Measurements from ENCODE around the gene VPS54.
"Not testable (repeated sequence)": the region's sequence is repeated elsewhere in the genome, so short reads cannot be mapped to it uniquely, and the experiment has no call there.

VPS54 gene

GRCh38 chr2:63993871-63994270 is 25.4 kb downstream of the VPS54 start:
- H3K4me3 ChIP-seq (ENCODE audit: control insufficient read depth in 1 of 7, extremely low read depth in 1 of 7, insufficient read depth in 4 of 7, low read depth in 2 of 7, low read length in 6 of 7), result no peak overlapping the region
- no peaks in the 10 kb centered on the region for H3K27me3 ChIP-seq (replicated peaks in 2 of 5; ENCODE audit: control insufficient read depth in 4 of 5, insufficient read depth in 5 of 5, low read length in 4 of 5)
- DNase-seq, result no peak
- H3K4me1 ChIP-seq (ENCODE audit: control extremely low read depth in 1 of 4, control insufficient read depth in 4 of 4, insufficient read depth in 4 of 4, low read length in 3 of 4), result no peaks in the 10 kb centered on the region
- ChIA-PET POLR2A (no interaction called here), CTCF (no interaction called here)
- peaks cover 0 to 18% (median 2%) of the 10 kb centered on the region in 4 experiments for H3K36me3 ChIP-seq (ENCODE audit: control insufficient read depth in 4 of 4, insufficient read depth in 4 of 4, low read length in 3 of 4)
- peaks cover 6 to 44% (median 11%) of the 10 kb centered on the region in 5 experiments for H3K9me3 ChIP-seq (ENCODE audit: control extremely low read depth in 1 of 5, control insufficient read depth in 4 of 5, insufficient read depth in 2 of 5, low read depth in 1 of 5, low read length in 4 of 5)
- WGBS (ENCODE audit: insufficient coverage), result 100% methylated on average over 4 of the region's 5 CpGs
- no peak overlapping the region for H3K27ac ChIP-seq (ENCODE audit: insufficient read depth in 1 of 2, low read depth in 1 of 2, low read length in 2 of 2, poor library complexity in 1 of 2, severe bottlenecking in 2 of 2)

- POLR2A ChIA-PET; H3K4me1 ChIP-seq (ENCODE audit: control extremely low read depth in 1 of 4, control insufficient read depth in 4 of 4, insufficient read depth in 4 of 4, low read length in 3 of 4); H3K4me3 ChIP-seq (ENCODE audit: control insufficient read depth in 1 of 7, extremely low read depth in 1 of 7, insufficient read depth in 4 of 7, low read depth in 2 of 7, low read length in 6 of 7); H3K27ac ChIP-seq (ENCODE audit: insufficient read depth in 1 of 2, low read depth in 1 of 2, low read length in 2 of 2, poor library complexity in 1 of 2, severe bottlenecking in 2 of 2); CTCF ChIA-PET; H3K27me3 ChIP-seq (replicated peaks in 2 of 5; ENCODE audit: control insufficient read depth in 4 of 5, insufficient read depth in 5 of 5, low read length in 4 of 5); DNase-seq: not testable (repeated sequence)
- peaks cover 0 to 18% (median 2%) of the 10 kb centered on the region in 4 experiments for H3K36me3 ChIP-seq (ENCODE audit: control insufficient read depth in 4 of 4, insufficient read depth in 4 of 4, low read length in 3 of 4)
- H3K9me3 ChIP-seq (ENCODE audit: control extremely low read depth in 1 of 5, control insufficient read depth in 4 of 5, insufficient read depth in 2 of 5, low read depth in 1 of 5, low read length in 4 of 5), result peaks cover 3 to 39% (median 11%) of the 10 kb centered on the region in 5 experiments
- 98% methylated on average over 7 of the region's 9 CpGs for WGBS (ENCODE audit: insufficient coverage)
Observed at GRCh38 chr2:63993130-63993584, 26.1 kb downstream of the VPS54 start.

GRCh38 chr2:63992061-63992685 is 27.1 kb downstream of the VPS54 start:
- CTCF ChIA-PET, result no interaction called here
- no peak overlapping the region for H3K27ac ChIP-seq (ENCODE audit: insufficient read depth in 1 of 2, low read depth in 1 of 2, low read length in 2 of 2, poor library complexity in 1 of 2, severe bottlenecking in 2 of 2)
- no peak for DNase-seq
- POLR2A ChIA-PET, result no interaction called here
- peaks cover under 1 to 34% (median 10%) of the 10 kb centered on the region in 5 experiments for H3K9me3 ChIP-seq (ENCODE audit: control extremely low read depth in 1 of 5, control insufficient read depth in 4 of 5, insufficient read depth in 2 of 5, low read depth in 1 of 5, low read length in 4 of 5)
- no peaks in the 10 kb centered on the region for H3K27me3 ChIP-seq (replicated peaks in 2 of 5; ENCODE audit: control insufficient read depth in 4 of 5, insufficient read depth in 5 of 5, low read length in 4 of 5)
- H3K4me3 ChIP-seq (ENCODE audit: control insufficient read depth in 1 of 7, extremely low read depth in 1 of 7, insufficient read depth in 4 of 7, low read depth in 2 of 7, low read length in 6 of 7), result no peak overlapping the region
- 86% methylated on average over 5 of the region's 13 CpGs for WGBS (ENCODE audit: insufficient coverage)
- peaks cover 0 to 18% (median 2%) of the 10 kb centered on the region in 4 experiments for H3K36me3 ChIP-seq (ENCODE audit: control insufficient read depth in 4 of 4, insufficient read depth in 4 of 4, low read length in 3 of 4)
- no peaks in the 10 kb centered on the region for H3K4me1 ChIP-seq (ENCODE audit: control extremely low read depth in 1 of 4, control insufficient read depth in 4 of 4, insufficient read depth in 4 of 4, low read length in 3 of 4)

GRCh38 chr2:63991173-63991999 is 27.8 kb downstream of the VPS54 start:
- Histone ChIP-seq H3K9me3 (ENCODE audit: control extremely low read depth in 1 of 5, control insufficient read depth in 4 of 5, insufficient read depth in 2 of 5, low read depth in 1 of 5, low read length in 4 of 5) (peaks cover 0 to 27% (median 6%) of the 10 kb centered on the region in 5 experiments), H3K36me3 (ENCODE audit: control insufficient read depth in 4 of 4, insufficient read depth in 4 of 4, low read length in 3 of 4) (peaks cover 0 to 18% (median 2%) of the 10 kb centered on the region in 4 experiments)
- DNase-seq; H3K27me3 ChIP-seq (replicated peaks in 2 of 5; ENCODE audit: control insufficient read depth in 4 of 5, insufficient read depth in 5 of 5, low read length in 4 of 5); H3K4me3 ChIP-seq (ENCODE audit: control insufficient read depth in 1 of 7, extremely low read depth in 1 of 7, insufficient read depth in 4 of 7, low read depth in 2 of 7, low read length in 6 of 7); POLR2A ChIA-PET; H3K4me1 ChIP-seq (ENCODE audit: control extremely low read depth in 1 of 4, control insufficient read depth in 4 of 4, insufficient read depth in 4 of 4, low read length in 3 of 4); H3K27ac ChIP-seq (ENCODE audit: insufficient read depth in 1 of 2, low read depth in 1 of 2, low read length in 2 of 2, poor library complexity in 1 of 2, severe bottlenecking in 2 of 2): not testable (repeated sequence)
- CTCF ChIA-PET, result interaction anchor here (1.4 kb wide), 1 partner anchor 31 kb away, joined by 3 read pairs; no protein-coding TSS in a partner anchor
- WGBS (ENCODE audit: insufficient coverage), result 97% methylated on average over 9 of the region's 12 CpGs

- no peak for DNase-seq
- peaks cover 0 to 16% (median 2%) of the 10 kb centered on the region in 4 experiments for H3K36me3 ChIP-seq (ENCODE audit: control insufficient read depth in 4 of 4, insufficient read depth in 4 of 4, low read length in 3 of 4)
- H3K27me3 ChIP-seq (replicated peaks in 2 of 5; ENCODE audit: control insufficient read depth in 4 of 5, insufficient read depth in 5 of 5, low read length in 4 of 5), result no peaks in the 10 kb centered on the region
- H3K4me1 ChIP-seq (ENCODE audit: control extremely low read depth in 1 of 4, control insufficient read depth in 4 of 4, insufficient read depth in 4 of 4, low read length in 3 of 4), result no peaks in the 10 kb centered on the region
- WGBS (ENCODE audit: insufficient coverage), result 96% methylated on average over 11 of the region's 12 CpGs
- H3K27ac ChIP-seq (ENCODE audit: insufficient read depth in 1 of 2, low read depth in 1 of 2, low read length in 2 of 2, poor library complexity in 1 of 2, severe bottlenecking in 2 of 2), result no peak overlapping the region
- H3K4me3 ChIP-seq (ENCODE audit: control insufficient read depth in 1 of 7, extremely low read depth in 1 of 7, insufficient read depth in 4 of 7, low read depth in 2 of 7, low read length in 6 of 7), result no peak overlapping the region
- ChIA-PET POLR2A (no interaction called here), CTCF (interaction anchor here (1.4 kb wide), 1 partner anchor 33 kb away, joined by 3 read pairs; no protein-coding TSS in a partner anchor)
- peaks cover 0 to 27% (median 6%) of the 10 kb centered on the region in 5 experiments for H3K9me3 ChIP-seq (ENCODE audit: control extremely low read depth in 1 of 5, control insufficient read depth in 4 of 5, insufficient read depth in 2 of 5, low read depth in 1 of 5, low read length in 4 of 5)
Observed at GRCh38 chr2:63990072-63990471, 29.2 kb downstream of the VPS54 start.

GRCh38 chr2:63988842-63989436 is 30.3 kb downstream of the VPS54 start:
- H3K4me1 ChIP-seq (ENCODE audit: control extremely low read depth in 1 of 4, control insufficient read depth in 4 of 4, insufficient read depth in 4 of 4, low read length in 3 of 4); H3K27ac ChIP-seq (ENCODE audit: insufficient read depth in 1 of 2, low read depth in 1 of 2, low read length in 2 of 2, poor library complexity in 1 of 2, severe bottlenecking in 2 of 2); CTCF ChIA-PET; H3K4me3 ChIP-seq (ENCODE audit: control insufficient read depth in 1 of 7, extremely low read depth in 1 of 7, insufficient read depth in 4 of 7, low read depth in 2 of 7, low read length in 6 of 7); H3K27me3 ChIP-seq (replicated peaks in 2 of 5; ENCODE audit: control insufficient read depth in 4 of 5, insufficient read depth in 5 of 5, low read length in 4 of 5); DNase-seq; POLR2A ChIA-PET: not testable (repeated sequence)
- Histone ChIP-seq H3K36me3 (ENCODE audit: control insufficient read depth in 4 of 4, insufficient read depth in 4 of 4, low read length in 3 of 4) (peaks cover 0 to 13% (median 3%) of the 10 kb centered on the region in 4 experiments), H3K9me3 (ENCODE audit: control extremely low read depth in 1 of 5, control insufficient read depth in 4 of 5, insufficient read depth in 2 of 5, low read depth in 1 of 5, low read length in 4 of 5) (peaks cover 0 to 27% (median 6%) of the 10 kb centered on the region in 5 experiments)
- 97% methylated on average over 11 of the region's 12 CpGs for WGBS (ENCODE audit: insufficient coverage)
